ENCODE measurements around the gene ARV1.

DNA sequence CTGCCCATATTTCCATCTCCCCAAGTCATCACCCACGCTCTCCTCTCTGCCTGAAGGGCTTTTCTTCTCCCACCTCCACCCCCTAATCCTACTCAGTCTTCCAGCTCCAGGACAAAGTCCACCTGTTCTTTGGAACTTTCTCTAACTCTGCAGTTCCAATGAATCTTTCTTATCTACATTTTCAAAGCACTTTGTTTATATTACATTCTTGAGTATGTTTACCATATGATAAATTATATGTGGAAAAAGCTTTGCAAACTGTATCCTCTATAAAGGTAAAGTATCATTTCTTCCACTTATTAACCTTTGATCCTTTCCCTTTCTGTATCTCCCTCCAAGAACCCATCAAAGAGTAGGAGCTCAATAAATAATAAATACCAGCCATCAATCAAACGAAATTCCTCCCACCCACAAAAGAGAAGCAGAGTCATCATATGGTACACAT is 39.9 kb upstream of the ARV1 start:
- TF ChIP-seq ELF4 (IDR thresholded peaks at IDR 0.05) = no peak
- TF ChIP-seq ARNT (IDR thresholded peaks at IDR 0.05) = no peak
- TF ChIP-seq TARDBP (IDR thresholded peaks at IDR 0.05) = no peak
- TF ChIP-seq LEF1 (IDR thresholded peaks at IDR 0.05; ENCODE audit: borderline replicate concordance) = no peak
- TF ChIP-seq FOXK2 (IDR thresholded peaks at IDR 0.05) = no peak
- no peak for TF ChIP-seq SP1 (IDR thresholded peaks at IDR 0.05)
- no peak for TF ChIP-seq L3MBTL2 (conservative IDR thresholded peaks at IDR 0.05)
- no peak for TF ChIP-seq FOXM1 (IDR thresholded peaks at IDR 0.05; ENCODE audit: borderline replicate concordance)
- no peak for TF ChIP-seq FOXA1 (IDR thresholded peaks at IDR 0.05)
- TF ChIP-seq, protein P1, sequence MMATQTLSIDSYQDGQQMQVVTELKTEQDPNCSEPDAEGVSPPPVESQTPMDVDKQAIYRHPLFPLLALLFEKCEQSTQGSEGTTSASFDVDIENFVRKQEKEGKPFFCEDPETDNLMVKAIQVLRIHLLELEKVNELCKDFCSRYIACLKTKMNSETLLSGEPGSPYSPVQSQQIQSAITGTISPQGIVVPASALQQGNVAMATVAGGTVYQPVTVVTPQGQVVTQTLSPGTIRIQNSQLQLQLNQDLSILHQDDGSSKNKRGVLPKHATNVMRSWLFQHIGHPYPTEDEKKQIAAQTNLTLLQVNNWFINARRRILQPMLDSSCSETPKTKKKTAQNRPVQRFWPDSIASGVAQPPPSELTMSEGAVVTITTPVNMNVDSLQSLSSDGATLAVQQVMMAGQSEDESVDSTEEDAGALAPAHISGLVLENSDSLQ (IDR thresholded peaks at IDR 0.05) = peak; percentile 68
- TF ChIP-seq ZNF384 (IDR thresholded peaks at IDR 0.05) = no peak
- TF ChIP-seq SUZ12 (IDR thresholded peaks at IDR 0.05) = no peak
- TF ChIP-seq NFRKB (IDR thresholded peaks at IDR 0.05) = no peak
- TF ChIP-seq BHLHE40 (IDR thresholded peaks at IDR 0.05; ENCODE audit: borderline replicate concordance) = no peak

Measured in HEK293T (cell line).